Stimulated activated naive B cell treated with anti-CD40 and anti-IgM and Interleukin-4, amounts not matched to agents 10 μg/mL and 1 μg/mL and 100 μg/mL, for 72 hours (primary cell): ENCODE measurements around the gene C21orf58.

ENCODE experiments used
- ATAC-seq, 2 donors: fragments of 150-1000 bp; cut with Tn5 transposase; replicated peaks; 2 replicates each; pipeline ENCODE4 v1.10.0; 2021; ENCODE audit warnings: moderate library complexity in 1 of 2
- DNase-seq: peaks from one replicate; pipeline ENCODE4 v3.0.0; 2021
- H3K27ac Mint-ChIP-seq: one replicate; pipeline ENCODE4 v1.8.0; 2022; ENCODE audit warnings: mild to moderate bottlenecking, mixed read lengths
- H3K27me3 Mint-ChIP-seq, 2 donors: one replicate each; pipeline ENCODE4 v1.8.0; 2022; ENCODE audit warnings: mixed read lengths in 2 of 2
- H3K36me3 Mint-ChIP-seq, 2 donors: one replicate each; pipeline ENCODE4 v1.8.0; 2022; ENCODE audit warnings: mixed read lengths in 2 of 2, mild to moderate bottlenecking in 1 of 2
- H3K4me1 Mint-ChIP-seq, 2 donors: one replicate each; pipeline ENCODE4 v1.8.0; 2022; ENCODE audit warnings: mixed read lengths in 2 of 2, mild to moderate bottlenecking in 1 of 2
- H3K4me3 Mint-ChIP-seq, 2 donors: one replicate each; pipeline ENCODE4 v1.8.0; 2022; ENCODE audit warnings: mild to moderate bottlenecking in 2 of 2, mixed read lengths in 2 of 2, moderate library complexity in 1 of 2
- H3K9me3 Mint-ChIP-seq, 2 donors: one replicate each; pipeline ENCODE4 v1.8.0; 2022; ENCODE audit warnings: mixed read lengths in 2 of 2, mild to moderate bottlenecking in 1 of 2

C21orf58 gene

DNA sequence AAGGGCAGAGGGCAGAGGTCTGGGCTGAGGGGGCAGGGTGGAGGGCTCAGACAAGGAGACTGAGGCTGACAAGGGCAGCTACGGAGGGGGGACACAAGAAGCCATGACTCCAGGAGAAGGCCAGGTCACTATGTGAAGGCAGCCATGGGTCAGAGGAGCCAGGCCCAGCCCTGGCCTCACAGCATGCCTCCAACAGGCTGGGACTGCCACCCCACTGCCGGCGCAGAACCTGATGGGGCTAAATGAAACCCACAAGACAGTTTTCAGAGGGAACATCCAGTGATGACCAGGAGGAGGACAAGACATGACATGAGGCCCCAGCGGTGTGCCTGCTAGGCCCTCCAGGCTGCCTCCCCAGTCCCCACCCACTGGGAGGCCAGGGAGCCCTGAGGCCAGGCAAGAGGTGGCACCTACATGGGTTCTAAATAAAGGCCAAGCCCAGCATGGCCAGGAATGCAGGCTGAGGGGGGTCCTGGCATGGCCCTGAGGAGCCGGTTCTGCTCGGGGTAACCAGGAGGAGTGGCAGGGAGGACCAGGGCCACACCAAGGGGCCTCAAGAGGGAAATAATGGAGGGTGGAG lies 67.8 kb downstream of the C21orf58 start:
- Mint-ChIP-seq H3K4me1 (peaks cover 20 to 39% of the 10 kb centered on the region in 2 donors), H3K9me3 (peaks cover 4 to 7% of the 10 kb centered on the region in 2 donors), H3K36me3 (peaks cover 54 to 63% of the 10 kb centered on the region in 2 donors), H3K27me3 (no peaks in the 10 kb centered on the region), H3K27ac (no peak overlapping the region), H3K4me3 (no peak overlapping the region)
- DNase-seq (no peak), ATAC-seq (no peak)

GRCh38 chr21:46255166-46255565 lies 68.5 kb downstream of the C21orf58 start:
- Mint-ChIP-seq H3K4me1 (peaks cover 21 to 45% of the 10 kb centered on the region in 2 donors), H3K27ac (no peak overlapping the region), H3K9me3 (peaks cover 4 to 7% of the 10 kb centered on the region in 2 donors), H3K27me3 (no peaks in the 10 kb centered on the region), H3K36me3 (peaks cover 54 to 66% of the 10 kb centered on the region in 2 donors), H3K4me3 (no peak overlapping the region)
- ATAC-seq: no peak
- no peak for DNase-seq

- peak overlapping the region; percentile 89 for H3K27ac Mint-ChIP-seq
- H3K9me3 Mint-ChIP-seq: peaks cover 4 to 7% of the 10 kb centered on the region in 2 donors
- H3K4me1 Mint-ChIP-seq: peaks cover 25 to 53% of the 10 kb centered on the region in 2 donors
- DNase-seq: peak; percentile 61
- ATAC-seq: peak; percentile 81
- H3K36me3 Mint-ChIP-seq: peaks cover 61 to 73% of the 10 kb centered on the region in 2 donors
- H3K4me3 Mint-ChIP-seq: peak overlapping the region; percentile 61 to 77
- H3K27me3 Mint-ChIP-seq: no peaks in the 10 kb centered on the region
Observed at GRCh38 chr21:46254208-46254975, 69.3 kb downstream of the C21orf58 start.

DNA sequence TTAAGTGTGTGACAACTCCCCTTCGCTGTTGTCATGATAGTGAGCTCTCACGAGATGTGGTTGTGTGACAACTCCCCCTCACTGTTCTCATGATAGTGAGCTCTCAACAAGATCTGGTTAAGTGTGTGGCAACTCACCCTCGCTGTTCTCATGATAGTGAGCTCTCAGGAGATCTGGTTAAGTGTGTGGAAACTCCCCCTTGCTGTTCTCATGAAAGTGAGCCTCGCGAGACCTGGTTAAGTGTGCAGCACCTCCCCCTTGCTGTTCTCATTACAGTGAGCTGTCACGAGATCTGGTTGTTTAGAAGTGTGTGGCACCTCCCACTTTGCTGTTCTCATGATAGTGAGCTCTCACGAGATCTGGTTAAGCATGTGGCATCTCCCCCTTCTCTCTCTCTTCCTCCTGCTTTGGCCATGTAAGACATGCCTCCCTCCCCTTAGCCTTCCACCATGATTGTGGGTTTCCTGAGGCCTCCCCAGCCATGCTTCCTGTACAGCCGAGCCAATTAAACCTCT lies 70.0 kb downstream of the C21orf58 start:
- Mint-ChIP-seq H3K27ac (peak overlapping the region; percentile 89), H3K27me3 (no peaks in the 10 kb centered on the region), H3K4me1 (peaks cover 27 to 53% of the 10 kb centered on the region in 2 donors), H3K9me3 (peaks cover 4 to 7% of the 10 kb centered on the region in 2 donors), H3K4me3 (peak overlapping the region; percentile 52 to 77), H3K36me3 (peaks cover 58 to 74% of the 10 kb centered on the region in 2 donors)
- DNase-seq (peak; percentile 58), ATAC-seq (peak; percentile 91)

DNA sequence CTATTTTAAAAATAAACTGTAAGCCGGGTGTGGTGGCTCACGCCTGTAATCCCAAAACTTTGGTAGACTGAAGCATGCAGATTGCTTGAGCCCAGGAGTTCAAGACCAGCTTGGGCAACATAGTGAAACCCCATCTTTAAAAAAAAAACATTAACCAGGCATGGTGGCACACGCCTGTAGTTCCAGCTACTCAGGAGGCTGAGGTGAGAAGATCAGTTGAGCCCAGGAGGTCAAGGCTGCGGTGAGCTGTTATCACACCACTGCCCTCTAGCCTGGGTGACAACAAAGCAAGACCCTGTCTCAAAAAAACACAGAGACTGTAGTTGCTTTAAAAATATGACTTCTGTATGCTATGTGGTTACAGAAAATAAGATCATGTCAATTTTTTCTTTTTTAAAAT lies 70.8 kb downstream of the C21orf58 start:
- peaks cover 30 to 53% of the 10 kb centered on the region in 2 donors for H3K4me1 Mint-ChIP-seq
- ATAC-seq: no peak
- no peak overlapping the region for H3K4me3 Mint-ChIP-seq
- peaks cover 4 to 7% of the 10 kb centered on the region in 2 donors for H3K9me3 Mint-ChIP-seq
- no peak for DNase-seq
- no peaks in the 10 kb centered on the region for H3K27me3 Mint-ChIP-seq
- peak overlapping the region; percentile 37 for H3K27ac Mint-ChIP-seq
- H3K36me3 Mint-ChIP-seq: peaks cover 59 to 76% of the 10 kb centered on the region in 2 donors
